Cortex of kidney (tissue), 1 donor: Measurements from ENCODE around the gene RNF208.
"Not testable (repeated sequence)": the region's sequence is repeated elsewhere in the genome, so short reads cannot be mapped to it uniquely, and the experiment has no call there.

Source experiments
- DNase-seq: peaks from one replicate; lab custom pipeline; 2025; lab: John Stamatoyannopoulos, UW

The RNF208 gene

GRCh38 chr9:137253717-137254623, 31.9 kb upstream of the RNF208 start:
- no peak for DNase-seq

- DNase-seq: no peak
Measured at GRCh38 chr9:137252555-137253506, 30.8 kb upstream of the RNF208 start.

- no peak for DNase-seq
Measured at GRCh38 chr9:137251490-137252268, 29.6 kb upstream of the RNF208 start.

- no peak for DNase-seq
Measured at GRCh38 chr9:137251194-137251461, 29.1 kb upstream of the RNF208 start, which contains the start of gene STPG3. Gene STPG3, plus strand, starts transcription at chr9:137251286. Its CDS starts 1 bp downstream, at chr9:137251287.

GRCh38 chr9:137250329-137251193, 28.5 kb upstream of the RNF208 start:
- no peak for DNase-seq

- DNase-seq: no peak
Measured at GRCh38 chr9:137247916-137248175, 25.8 kb upstream of the RNF208 start.

GRCh38 chr9:137247135-137247915, 25.3 kb upstream of the RNF208 start:
- DNase-seq: no peak

- no peak for DNase-seq
Measured at GRCh38 chr9:137245450-137246421, 23.7 kb upstream of the RNF208 start.

GRCh38 chr9:137244486-137245449, 22.7 kb upstream of the RNF208 start:
- no peak for DNase-seq

- no peak for DNase-seq
Measured at GRCh38 chr9:137243626-137244485, 21.8 kb upstream of the RNF208 start.

- DNase-seq: not testable (repeated sequence)
Measured at GRCh38 chr9:137243266-137243625, 21.2 kb upstream of the RNF208 start.

- no peak for DNase-seq
Measured at GRCh38 chr9:137242269-137243203, 20.5 kb upstream of the RNF208 start.

GRCh38 chr9:137241490-137242268, 19.6 kb upstream of the RNF208 start:
- no peak for DNase-seq

GRCh38 chr9:137240841-137241489, 18.9 kb upstream of the RNF208 start, which contains the start of gene TUBB4B:
Gene TUBB4B, plus strand, starts transcription at chr9:137241287. Its CDS starts 74 bp downstream, at chr9:137241361.
- no peak for DNase-seq
